ENCODE measurements around the gene PRKAR1B. TPM values are rescaled to one million over a fixed set of nuclear protein-coding genes. Genes with fewer than 3 reads are reported as not detected.
A peak's percentile ranks its signal among the peaks of the same experiment; 100 is the strongest.

The PRKAR1B gene
- total RNA-seq, 2 experiments from 2014 or later = 22.5 to 41.6 TPM

DNA sequence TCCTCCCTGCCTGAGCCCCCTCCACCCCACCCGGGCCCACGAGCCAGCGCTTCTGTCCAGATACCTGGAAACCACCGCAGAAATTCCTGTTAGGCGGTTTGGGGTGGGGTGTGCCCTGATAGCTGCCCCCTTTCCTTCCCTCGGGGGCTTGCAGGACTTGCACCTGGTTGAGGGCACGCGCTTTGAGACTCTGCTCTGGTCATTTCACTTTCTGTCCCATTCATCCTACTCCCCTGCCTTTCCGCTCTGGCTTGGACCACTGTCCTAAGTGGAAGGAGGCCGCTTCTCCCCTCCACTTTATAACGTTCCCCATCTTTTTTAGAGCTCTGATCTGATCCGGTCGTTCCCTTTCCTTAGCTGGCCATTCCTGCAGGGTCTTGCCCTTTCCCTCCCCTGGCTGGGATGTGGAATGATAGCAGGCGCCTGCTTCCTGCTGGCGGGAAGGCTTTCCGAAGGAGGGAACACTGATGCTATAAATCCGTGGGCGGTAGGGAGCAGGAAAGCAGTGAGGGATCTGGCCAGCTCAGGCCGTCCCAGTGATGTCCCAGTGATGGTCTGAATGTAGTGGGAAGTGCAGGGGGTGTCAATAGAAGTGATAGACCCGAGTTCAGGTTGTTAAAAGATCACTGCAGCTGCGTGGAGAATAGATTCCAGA is 852 bp upstream of the PRKAR1B start:
- ChIA-PET POLR2A (interaction anchor here (0.6 kb wide), 2 partner anchors 137 to 231 kb away, joined by 3 read pairs; no protein-coding TSS in a partner anchor), CTCF (ENCODE audit: unreplicated experiment) (interaction anchor here (0.7 kb wide), 1 partner anchor 21 kb away, joined by 11 read pairs; no protein-coding TSS in a partner anchor)
- H4K20me1 ChIP-seq (ENCODE audit: insufficient read depth, low read length) = no peaks in the 10 kb centered on the region
- intact Hi-C loops (cut with micrococcal nuclease; ENCODE audit: unreplicated experiment) = loop anchor here (1.0 to 5.0 kb wide), 3 partner anchors 89 to 581 kb away; partner anchors contain the start of gene GET4
- no peak overlapping the region for H2AFZ ChIP-seq (ENCODE audit: low read length)
- H3K36me3 ChIP-seq (ENCODE audit: insufficient read depth, low read length) = peaks cover 80% of the 10 kb centered on the region
- H3K79me2 ChIP-seq (ENCODE audit: insufficient read depth, low read depth, low read length) = peaks cover 49% of the 10 kb centered on the region
- H3K4me1 ChIP-seq (ENCODE audit: insufficient read depth, low read length, poor library complexity, severe bottlenecking) = peaks cover 20% of the 10 kb centered on the region
- peak overlapping the region; percentile 100 for H3K4me2 ChIP-seq (ENCODE audit: low read length)
- DNase-seq (ENCODE audit: low spot score) = no peak
- no peak for TF ChIP-seq EZH2phosphoT487 (IDR thresholded peaks at IDR 0.05; ENCODE audit: borderline replicate concordance, low read depth, low read length)
- TF ChIP-seq, protein P1, sequence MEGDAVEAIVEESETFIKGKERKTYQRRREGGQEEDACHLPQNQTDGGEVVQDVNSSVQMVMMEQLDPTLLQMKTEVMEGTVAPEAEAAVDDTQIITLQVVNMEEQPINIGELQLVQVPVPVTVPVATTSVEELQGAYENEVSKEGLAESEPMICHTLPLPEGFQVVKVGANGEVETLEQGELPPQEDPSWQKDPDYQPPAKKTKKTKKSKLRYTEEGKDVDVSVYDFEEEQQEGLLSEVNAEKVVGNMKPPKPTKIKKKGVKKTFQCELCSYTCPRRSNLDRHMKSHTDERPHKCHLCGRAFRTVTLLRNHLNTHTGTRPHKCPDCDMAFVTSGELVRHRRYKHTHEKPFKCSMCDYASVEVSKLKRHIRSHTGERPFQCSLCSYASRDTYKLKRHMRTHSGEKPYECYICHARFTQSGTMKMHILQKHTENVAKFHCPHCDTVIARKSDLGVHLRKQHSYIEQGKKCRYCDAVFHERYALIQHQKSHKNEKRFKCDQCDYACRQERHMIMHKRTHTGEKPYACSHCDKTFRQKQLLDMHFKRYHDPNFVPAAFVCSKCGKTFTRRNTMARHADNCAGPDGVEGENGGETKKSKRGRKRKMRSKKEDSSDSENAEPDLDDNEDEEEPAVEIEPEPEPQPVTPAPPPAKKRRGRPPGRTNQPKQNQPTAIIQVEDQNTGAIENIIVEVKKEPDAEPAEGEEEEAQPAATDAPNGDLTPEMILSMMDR (conservative IDR thresholded peaks at IDR 0.05; ENCODE audit: low read length) = no peak
- peak overlapping the region; percentile 31 for H3K27ac ChIP-seq (ENCODE audit: low read depth, low read length, poor library complexity, severe bottlenecking)
- TSS peak; percentile 48 for BruUV-seq (replicated peaks)
- no peaks in the 10 kb centered on the region for H3K9me2 ChIP-seq (ENCODE audit: insufficient read depth, low read length)
- peak overlapping the region; percentile 79 for H3K4me3 ChIP-seq (ENCODE audit: low read depth, low read length, poor library complexity, severe bottlenecking)
- peaks cover 22% of the 10 kb centered on the region for H3K9me3 ChIP-seq (ENCODE audit: low read length)

DNA sequence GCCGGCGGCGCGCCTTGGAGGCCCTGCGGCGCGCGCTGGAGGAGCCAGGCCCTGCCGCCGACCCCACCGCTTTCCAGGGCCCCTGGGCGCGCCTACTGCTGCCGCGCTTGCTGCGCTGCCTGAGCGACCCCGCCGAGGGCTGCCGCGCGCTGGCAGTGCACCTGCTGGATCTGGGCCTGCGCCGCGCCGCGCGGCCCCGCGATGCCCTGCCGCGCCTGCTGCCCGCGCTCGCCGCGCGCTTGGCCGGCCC is 302 bp downstream of the PRKAR1B start:
- Histone ChIP-seq H3K4me2 (ENCODE audit: low read length) (peak overlapping the region; percentile 100), H3K9me3 (ENCODE audit: low read length) (peaks cover 27% of the 10 kb centered on the region), H3K4me1 (ENCODE audit: insufficient read depth, low read length, poor library complexity, severe bottlenecking) (peaks cover 20% of the 10 kb centered on the region), H4K20me1 (ENCODE audit: insufficient read depth, low read length) (no peaks in the 10 kb centered on the region), H3K27ac (ENCODE audit: low read depth, low read length, poor library complexity, severe bottlenecking) (peak overlapping the region; percentile 31), H2AFZ (ENCODE audit: low read length) (no peak overlapping the region; the same call in 1 of the 2 replicates), H3K9me2 (ENCODE audit: insufficient read depth, low read length) (no peaks in the 10 kb centered on the region), H3K4me3 (ENCODE audit: low read depth, low read length, poor library complexity, severe bottlenecking) (peak overlapping the region; percentile 79), H3K36me3 (ENCODE audit: insufficient read depth, low read length) (peaks cover 80% of the 10 kb centered on the region), H3K79me2 (ENCODE audit: insufficient read depth, low read depth, low read length) (peaks cover 45% of the 10 kb centered on the region)
- no TSS peak for BruUV-seq (replicated peaks)
- no peak for TF ChIP-seq EZH2phosphoT487 (IDR thresholded peaks at IDR 0.05; ENCODE audit: borderline replicate concordance, low read depth, low read length)
- TF ChIP-seq, protein P1 (conservative IDR thresholded peaks at IDR 0.05; ENCODE audit: low read length) = no peak
- ChIA-PET CTCF (ENCODE audit: unreplicated experiment) (no interaction called here), POLR2A (no interaction called here)
- intact Hi-C loops (cut with micrococcal nuclease; ENCODE audit: unreplicated experiment) = loop anchor here (1.0 to 5.0 kb wide), 3 partner anchors 91 to 579 kb away; partner anchors contain the start of gene GET4
- DNase-seq (ENCODE audit: low spot score) = no peak
